Stimulated activated CD4-positive, alpha-beta T cell treated with anti-CD3 and anti-CD28 coated beads, TNF-alpha, amount 100 ng/mL, for 4 hours (primary cell): ENCODE measurements around the gene CHST3.
"Not testable (repeated sequence)": the region's sequence is repeated elsewhere in the genome, so short reads cannot be mapped to it uniquely, and the experiment has no call there.

Source experiments
- DNase-seq, 3 experiments: peaks; one replicate each; pipeline ENCODE4 v3.0.0-alpha.2; 2020; ENCODE audit warnings: low read depth in 3 of 3

Gene CHST3

GRCh38 chr10:71972746-71973695, 8.8 kb downstream of the CHST3 start:
- DNase-seq = no peak

GRCh38 chr10:71973777-71974488, 9.7 kb downstream of the CHST3 start:
- DNase-seq = no peak

DNA sequence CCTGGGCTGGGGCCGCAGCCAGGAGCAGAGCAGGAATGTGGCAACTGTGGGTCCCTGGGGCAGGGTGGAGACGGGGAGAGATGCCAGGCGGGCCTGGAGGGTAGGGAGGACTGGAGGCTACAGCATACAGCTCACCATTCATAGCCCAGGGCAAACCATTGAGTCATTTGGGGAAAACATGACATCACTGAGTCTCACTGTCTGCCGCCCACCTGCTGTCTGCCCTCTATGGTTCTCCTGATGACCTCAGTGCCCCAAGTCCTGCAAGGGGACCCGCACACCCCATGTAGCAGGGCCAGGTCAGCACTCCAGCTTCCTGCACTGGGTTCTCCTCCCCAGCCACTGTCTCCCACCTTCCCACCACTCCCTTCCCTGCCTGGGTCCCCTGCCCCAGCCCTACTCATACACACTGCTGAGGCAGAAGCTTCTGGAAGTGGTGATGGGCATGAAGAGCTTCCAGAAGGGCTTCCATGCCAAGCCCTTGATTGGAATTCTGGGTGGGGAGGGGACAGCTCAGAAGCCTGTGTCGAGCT, 10.4 kb downstream of the CHST3 start:
- peak in 2 of 3 experiments; percentile 11 to 26 for DNase-seq

DNA sequence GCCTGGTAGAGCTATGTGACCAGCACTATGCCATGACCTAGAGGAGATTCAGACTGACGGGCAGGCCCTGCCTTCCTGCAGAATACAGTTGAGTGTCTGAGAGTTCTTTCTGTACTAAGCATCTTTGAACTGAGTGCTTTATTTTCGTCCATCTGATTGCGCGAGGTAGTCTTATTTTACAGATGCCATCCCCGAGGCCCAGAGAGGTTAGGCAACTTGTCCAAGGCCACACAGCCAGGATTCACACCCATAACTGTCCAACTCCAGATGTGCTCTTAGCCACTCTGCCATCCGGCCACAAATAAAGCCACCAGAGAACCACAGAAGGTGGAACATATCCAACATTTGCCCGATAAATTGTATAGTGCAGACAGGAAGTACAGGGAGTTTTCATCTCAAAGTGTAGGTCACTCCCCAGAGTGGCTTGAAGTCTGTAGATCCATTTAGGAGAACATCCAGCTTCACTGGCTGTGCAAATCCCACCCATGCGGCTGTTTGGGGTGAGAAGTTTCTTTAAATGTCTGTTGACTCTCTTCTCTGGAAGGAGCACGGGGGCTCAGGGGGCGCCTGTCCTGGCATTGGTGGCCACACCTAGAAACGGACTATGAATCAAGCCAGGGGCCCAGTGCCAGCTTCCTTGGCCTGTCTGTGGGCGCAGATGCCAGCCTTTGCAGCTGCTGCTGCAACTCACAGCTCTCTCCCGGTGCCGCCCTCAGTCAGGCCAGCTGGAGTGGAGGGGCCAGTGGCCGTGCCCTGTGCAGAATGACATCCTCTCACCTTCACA, 11.1 kb downstream of the CHST3 start:
- DNase-seq = no peak

DNA sequence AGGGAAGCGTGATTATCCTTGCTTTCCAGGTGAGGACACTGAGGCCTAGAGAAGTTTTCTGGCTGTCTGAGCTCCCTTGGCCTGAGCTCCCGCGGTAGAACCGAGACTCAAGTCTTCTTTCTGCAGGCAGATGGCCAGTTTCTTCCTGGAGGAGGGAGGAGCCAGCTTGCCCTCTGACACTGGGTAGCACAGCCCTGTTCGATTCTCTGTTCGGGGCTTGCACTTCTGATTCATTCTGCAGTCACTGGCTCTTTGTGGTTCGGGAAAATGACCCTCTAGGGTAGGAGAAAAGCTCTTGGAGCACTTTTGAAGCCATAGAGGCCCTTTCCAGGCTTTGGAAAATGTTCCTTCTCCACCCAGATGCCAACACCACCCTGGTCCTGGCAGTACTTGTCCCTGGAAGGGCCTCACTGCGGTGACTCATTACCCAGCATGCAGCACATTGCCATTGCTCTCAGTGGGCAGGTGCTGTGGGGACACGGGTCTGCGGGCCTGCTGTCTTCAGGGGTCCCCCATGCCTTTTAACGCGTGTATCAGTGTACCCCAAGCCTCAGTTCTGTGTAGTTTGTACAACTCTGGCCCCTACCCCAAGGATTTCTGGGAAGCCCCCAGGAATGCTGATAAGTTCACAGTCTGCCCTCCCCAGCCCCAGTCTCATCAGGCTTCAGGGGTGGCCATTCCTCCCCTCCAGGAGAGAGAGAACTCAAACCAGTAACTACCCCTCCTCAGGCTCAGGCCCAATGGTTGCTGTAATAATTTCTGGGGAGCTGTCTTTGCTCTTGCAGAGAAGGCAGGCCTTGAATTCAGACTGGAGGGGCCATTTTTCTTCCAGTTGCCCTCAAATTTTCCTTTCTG, 11.9 kb downstream of the CHST3 start:
- no peak for DNase-seq

GRCh38 chr10:71977614-71977903, 13.4 kb downstream of the CHST3 start:
- not testable (repeated sequence) for DNase-seq

DNA sequence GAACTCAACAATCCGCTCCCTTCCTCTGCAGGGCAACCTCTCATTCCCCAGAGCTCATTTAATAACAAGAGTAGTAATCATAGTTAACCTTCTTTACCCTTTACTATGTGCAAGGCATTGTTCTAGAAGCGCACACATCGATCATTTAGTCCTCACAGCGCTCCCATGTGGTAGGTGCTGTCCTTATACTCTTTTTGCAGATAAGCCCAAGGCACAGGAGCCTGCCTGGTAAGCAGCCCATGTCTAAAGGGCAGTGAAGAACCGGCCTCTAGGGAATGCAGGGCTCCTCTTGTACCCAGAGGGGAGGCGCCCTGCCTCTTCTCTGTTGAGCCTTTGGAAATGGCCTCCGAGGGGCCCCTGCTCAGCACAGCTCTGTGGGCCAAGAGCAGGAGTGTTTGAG, 14.3 kb downstream of the CHST3 start:
- DNase-seq = no peak

- DNase-seq = no peak
These were observed 14.9 kb downstream of the CHST3 start for GRCh38 chr10:71978988-71979691.

- no peak for DNase-seq
These were observed 15.5 kb downstream of the CHST3 start for GRCh38 chr10:71979692-71980062.

- DNase-seq = no peak
These were observed 16.2 kb downstream of the CHST3 start for GRCh38 chr10:71980181-71981014.

DNA sequence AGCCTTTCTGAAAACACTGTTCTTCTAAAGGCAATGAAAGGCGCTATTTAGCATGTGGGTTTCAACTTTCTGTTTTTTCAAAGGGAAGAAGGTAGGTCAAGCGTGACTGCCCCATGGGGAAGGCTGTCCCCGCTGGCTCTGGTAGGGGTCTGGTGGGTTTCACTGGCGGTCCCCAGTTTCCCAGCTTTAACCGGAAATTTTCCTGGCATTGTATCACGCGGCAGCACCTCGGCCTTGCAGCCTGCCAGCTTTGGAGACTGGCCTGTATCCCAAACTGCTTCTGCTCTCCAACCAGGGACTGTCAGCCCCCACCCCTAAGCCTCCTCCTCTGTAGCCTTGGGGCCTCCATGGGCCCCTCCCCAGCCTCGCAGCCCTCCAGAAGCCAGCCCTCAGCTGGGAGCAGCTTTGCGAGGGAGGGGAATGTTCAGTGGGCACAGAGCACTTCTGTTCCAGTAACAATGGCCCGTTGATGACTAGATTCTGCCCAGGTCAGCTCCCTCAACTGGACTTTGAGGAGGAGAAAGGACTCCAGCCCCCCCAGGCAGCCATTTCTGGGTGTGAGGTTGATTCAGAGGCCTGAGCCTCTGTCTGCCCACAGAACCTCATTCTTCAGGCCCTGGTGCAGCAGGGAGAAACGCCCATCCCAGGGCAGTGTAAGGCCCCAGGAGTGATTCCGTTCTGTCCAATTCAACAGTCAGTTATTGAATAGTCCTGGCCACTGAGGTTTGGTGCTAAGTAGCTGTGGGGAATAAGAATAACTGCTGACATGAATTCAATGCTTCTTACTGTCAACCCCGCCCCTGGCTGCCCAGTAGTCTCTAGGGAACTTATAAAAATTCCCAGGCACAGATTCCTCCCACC, 17.1 kb downstream of the CHST3 start:
- no peak for DNase-seq

DNA sequence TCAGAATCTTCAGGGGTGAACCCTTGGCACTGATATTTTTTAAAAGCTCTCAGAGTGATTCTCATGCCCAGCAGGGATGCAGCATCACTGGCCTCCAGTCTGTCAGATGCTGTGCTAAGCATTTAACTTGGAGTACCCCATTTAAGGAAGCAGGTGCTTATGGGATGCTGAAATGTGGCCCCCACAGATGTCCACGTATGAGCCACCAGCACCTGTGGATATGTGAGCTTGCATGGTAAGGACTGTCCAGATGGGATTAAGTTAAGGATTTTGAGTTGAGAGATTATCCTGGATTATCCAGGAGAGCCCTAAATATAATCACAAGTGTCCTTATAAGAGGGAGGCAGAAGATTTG, 17.7 kb downstream of the CHST3 start:
- DNase-seq = no peak

DNA sequence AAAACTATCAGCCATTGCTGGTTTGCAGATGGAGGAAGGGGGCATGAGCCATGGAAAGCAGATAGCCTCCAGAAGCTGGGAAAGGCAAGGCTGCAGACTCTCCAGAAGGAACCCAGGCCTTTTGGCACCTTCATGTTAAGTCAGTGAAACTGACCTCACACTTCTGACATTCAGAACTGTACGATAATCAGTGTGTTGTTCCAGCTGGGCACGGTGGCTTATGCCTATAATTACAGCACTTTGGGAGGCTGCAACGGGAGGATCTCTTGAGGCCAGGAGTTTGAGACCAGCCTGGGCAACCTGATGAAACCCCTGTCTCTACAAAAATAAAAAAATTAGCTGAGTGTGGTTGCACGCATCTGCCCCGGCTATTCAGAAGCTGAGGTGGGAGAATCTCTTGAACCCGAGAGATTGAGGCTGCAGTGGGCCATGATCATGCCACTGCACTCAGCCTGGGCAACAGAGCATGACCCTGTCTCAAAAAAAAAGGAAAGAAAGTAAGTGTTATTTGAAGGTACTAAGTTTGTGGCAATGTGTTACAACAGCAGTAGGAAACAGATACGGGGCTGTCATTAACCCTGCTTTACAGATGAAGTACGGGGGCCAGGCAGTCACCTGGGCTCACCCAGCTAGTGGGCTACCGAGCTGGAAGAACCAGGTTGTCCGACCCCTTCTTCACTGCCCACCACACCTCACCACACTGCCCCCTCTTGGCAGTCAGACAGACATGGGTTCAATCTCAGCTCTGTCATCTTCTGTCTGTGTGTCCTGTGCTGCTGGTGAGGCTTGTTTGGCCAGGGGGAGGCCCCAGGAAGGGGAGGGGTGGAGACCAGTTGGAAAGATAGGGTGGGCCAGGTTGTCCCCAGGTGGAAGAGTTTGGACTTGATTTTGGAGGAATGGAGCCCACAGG, 18.3 kb downstream of the CHST3 start:
- no peak for DNase-seq

DNA sequence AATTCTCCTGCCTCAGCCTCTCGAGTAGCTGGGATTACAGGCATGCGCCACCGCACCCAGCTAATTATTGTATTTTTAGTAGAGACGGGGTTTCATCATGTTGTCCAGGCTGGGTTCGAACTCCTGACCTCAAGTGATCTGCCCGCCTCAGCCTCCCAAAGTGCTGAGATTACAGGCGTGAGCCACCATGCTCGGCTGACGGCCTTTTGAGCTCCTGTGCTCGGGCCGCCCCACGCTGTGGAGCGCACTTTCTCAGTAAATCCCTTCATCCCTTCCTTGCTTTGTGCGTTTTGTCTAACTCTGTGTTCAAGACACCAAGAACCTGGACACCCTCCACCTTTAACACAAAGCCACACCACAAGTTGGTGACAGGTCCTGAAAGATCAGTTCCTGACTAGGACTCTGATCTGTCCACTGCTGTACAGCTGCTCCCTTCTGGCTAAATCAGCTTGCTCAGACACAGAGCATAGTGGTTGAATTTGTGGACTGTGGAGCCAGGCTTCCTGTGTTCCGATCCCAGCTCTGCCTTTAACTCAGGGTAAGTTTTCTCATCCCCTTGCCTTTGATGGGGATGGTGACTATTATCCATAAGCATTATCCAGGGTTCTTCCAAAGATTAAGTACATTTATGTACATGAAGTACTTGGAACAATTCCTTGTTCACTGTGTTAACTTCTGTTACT, 20.1 kb downstream of the CHST3 start:
- DNase-seq = no peak

DNA sequence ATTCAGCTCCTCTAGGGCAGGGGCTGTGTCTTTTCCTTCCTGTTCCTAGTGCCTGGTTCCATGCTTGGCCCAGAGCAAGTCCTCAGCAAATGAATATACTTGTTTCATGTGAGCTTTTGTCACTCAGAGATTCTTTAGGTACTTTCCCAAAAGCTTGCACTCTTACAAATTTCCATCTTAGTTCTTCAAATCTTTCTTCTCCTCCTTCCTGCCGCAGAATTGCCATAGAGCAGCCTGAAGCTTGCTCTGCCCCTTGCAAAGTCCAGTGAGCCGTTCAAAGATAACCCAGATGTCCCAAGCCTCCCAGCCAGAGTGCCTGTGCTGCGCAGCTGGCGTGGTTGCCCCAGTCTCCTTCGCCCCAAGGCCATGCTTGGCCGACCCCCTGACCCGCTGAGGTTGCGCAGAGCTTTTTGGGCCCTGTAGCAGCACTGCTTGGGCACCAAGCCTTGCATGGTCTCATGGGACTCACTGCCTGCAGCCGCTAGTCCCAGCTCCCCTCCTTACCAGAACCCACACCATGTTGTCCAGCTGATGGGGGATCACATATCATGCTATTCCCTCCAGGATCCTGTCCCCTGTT, 20.7 kb downstream of the CHST3 start:
- DNase-seq = no peak

DNA sequence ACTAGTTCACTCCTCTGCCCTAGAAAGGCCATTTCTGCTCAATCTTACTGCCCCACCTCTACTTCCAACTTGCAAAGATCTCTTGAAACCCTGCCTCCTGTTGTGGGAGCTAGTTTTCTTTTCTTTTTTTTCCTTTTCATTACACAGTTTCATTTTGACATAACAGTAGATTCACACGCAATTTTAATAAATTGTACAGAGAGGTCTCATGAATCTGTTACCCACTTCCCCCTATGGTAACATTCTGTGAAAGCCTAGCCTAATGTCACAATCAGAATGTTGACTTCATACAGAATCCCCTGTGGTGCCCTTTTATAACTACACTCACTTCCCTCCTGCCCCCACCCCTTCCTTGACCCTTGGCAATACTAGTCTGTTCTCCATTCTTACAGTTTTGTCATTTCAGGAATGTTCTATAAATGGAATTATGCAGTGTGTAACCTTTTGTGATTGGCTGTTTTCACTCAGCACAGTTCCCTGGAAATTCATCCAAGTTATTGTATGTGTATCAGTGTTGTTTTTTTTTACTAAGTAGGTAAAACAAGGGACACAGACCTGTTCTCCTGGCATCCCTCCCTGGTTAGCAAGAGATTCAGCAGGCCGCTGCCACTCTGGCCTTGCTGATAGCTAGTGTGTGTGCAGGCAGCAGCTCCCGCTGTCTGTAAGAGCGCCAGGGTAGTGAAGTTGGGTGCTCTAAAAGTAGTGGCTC, 21.5 kb downstream of the CHST3 start:
- no peak for DNase-seq
